LNCAP (cell line): ENCODE data around the gene MYO1E.

Experiments
- CTCF ChIP-seq: fragments of 450-650 bp; IDR thresholded peaks from 2 replicates; pipeline ENCODE4 v1.5.1; 2017; ENCODE audit warnings: mild to moderate bottlenecking

The MYO1E gene

DNA sequence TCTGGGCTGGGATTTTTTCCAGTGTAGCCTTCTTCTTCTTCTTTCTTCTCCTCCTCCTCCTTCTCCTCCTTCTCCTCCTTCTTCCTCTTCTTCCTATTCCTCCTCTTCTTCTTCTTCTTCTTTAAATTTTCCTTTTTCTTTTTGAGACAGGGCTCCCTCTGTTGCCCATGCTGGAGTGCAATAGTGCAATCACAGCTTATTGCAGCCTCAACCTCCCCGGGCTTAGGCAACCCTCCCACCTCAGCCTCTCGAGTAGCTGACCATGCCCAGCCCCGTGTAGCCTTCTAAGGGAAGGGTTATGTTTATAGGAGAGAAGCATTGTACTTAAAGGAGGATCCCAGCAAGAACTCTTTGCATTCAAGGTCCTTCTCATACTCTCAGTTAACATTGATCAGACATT, 24.0 kb upstream of the MYO1E start:
- 0 out of 2 replicates have a peak, but pooled peaks have one; percentile 9 for TF ChIP-seq CTCF

GRCh38 chr15:59396211-59396610, 23.5 kb upstream of the MYO1E start:
- no peak for TF ChIP-seq CTCF

DNA sequence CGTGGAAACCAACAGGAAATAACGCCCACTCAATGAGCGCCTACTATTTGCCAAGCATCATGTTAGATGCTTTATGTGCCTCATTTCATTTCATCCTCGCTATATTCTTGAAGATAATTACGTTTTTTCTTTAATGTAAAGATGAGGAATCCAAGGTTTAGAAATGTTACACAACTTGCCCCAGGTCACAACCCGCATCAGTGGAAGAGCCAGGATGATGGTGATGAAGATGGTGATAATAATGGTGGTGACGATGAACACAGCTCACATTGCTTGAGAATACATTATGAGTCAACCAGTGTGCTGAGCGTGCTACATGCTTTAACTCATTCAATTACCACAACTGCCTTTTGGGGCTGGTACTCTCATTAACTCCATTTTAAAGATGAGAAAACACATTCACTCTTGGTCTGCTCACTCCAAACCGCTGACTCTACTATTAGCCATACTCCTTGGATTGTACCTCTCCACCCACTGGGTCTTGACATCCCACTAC, 21.5 kb upstream of the MYO1E start:
- no peak for TF ChIP-seq CTCF

DNA sequence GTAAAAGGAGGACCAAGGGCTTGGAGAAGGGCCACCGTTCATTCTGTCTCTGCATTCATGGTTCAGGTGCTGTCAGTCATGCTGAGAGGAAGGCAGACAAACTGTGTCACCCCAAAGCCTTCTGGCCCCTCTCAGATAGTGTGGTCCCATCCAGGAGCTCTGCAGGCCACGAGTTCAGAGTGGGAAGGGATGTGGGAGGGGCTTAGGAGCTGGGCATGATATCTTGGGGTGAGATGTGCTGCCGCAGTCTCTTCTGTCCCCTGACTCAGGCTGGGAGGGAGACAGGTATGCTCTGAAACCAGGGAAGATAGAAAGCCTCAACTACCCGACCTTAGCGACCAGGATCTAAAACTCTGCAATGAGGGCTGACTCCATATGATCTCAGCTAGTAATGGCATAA, 19.6 kb upstream of the MYO1E start:
- TF ChIP-seq CTCF: no peak

DNA sequence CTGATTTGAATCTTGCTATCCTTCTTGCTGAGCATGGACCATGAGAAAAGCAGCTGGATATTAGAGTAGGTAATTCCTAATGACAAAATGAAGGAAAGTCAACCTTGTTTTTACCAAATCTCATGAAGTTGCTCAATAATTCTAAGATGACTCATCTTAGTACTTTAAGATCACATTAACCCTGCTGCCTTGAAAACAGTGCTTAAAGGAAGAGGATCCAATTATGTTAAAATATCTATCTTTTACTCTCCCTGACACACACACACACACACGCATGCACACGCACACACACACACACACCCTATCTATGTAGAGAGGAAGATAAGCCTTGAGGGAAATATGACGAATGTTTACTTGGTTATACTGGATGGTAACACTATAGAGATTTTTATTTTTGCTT, 16.0 kb upstream of the MYO1E start:
- TF ChIP-seq CTCF: no peak

- TF ChIP-seq CTCF: no peak
These were observed 12.5 kb upstream of the MYO1E start for GRCh38 chr15:59385171-59385570.

GRCh38 chr15:59384507-59384906, 11.8 kb upstream of the MYO1E start:
- TF ChIP-seq CTCF: no peak

GRCh38 chr15:59380902-59381610, 8.4 kb upstream of the MYO1E start:
- no peak for TF ChIP-seq CTCF
